Peyer's patch (tissue), 4 donors: ENCODE results near the gene CBX1. TPM values are rescaled to one million over a fixed set of nuclear protein-coding genes. Genes with fewer than 3 reads are reported as not detected.

Experiments used
- DNase-seq, 3 donors: peaks; one replicate each; pipeline ENCODE4 v3.0.0-alpha.2; 2017 to 2019
- H3K27ac ChIP-seq, 4 donors: fragments of 200-600 bp; sonication (generic); one replicate each; pipeline ENCODE4 v1.5.1; 2016 to 2019
- H3K27me3 ChIP-seq, 2 donors: fragments of 200-600 bp; sonication (generic); one replicate each; pipeline ENCODE4 v1.5.1; 2019
- H3K36me3 ChIP-seq, 3 donors: fragments of 200-600 bp; sonication (generic); one replicate each; pipeline ENCODE4 v1.5.1; 2016 to 2019
- H3K4me1 ChIP-seq, 4 donors: fragments of 200-600 bp; sonication (generic); one replicate each; pipeline ENCODE4 v1.5.1; 2016 to 2019
- H3K4me3 ChIP-seq, 4 donors: fragments of 200-600 bp; sonication (generic); 1 replicate in 3 of 4; 2 replicates in 1 of 4; pipeline ENCODE4 v1.5.1; 2016 to 2019; ENCODE audit warnings: mild to moderate bottlenecking in 1 of 4
- H3K9me3 ChIP-seq, 4 donors: fragments of 200-600 bp; sonication (generic); one replicate each; pipeline ENCODE4 v1.5.1; 2016 to 2019; ENCODE audit warnings: mild to moderate bottlenecking in 1 of 4
- CTCF ChIP-seq, 6 experiments: fragments of 450-650 bp in 4 of 6; fragments of 200-600 bp in 2 of 6; sonication (generic) in 1 of 6; IDR thresholded peaks; one replicate each; pipeline ENCODE4 v1.5.1; 2017 to 2019; ENCODE audit warnings: antibody characterized with exemption in 6 of 6, mild to moderate bottlenecking in 3 of 6, moderate library complexity in 1 of 6
- POLR2A ChIP-seq, 2 donors: fragments of 450-650 bp; IDR thresholded peaks; one replicate each; pipeline ENCODE4 v1.5.1; 2017; ENCODE audit warnings: antibody characterized with exemption in 2 of 2, mild to moderate bottlenecking in 2 of 2, moderate library complexity in 2 of 2
- total RNA-seq, 4 donors: library from RNA; depleted of rRNA; stranded (reverse); fragments of >200 nt; gene quantifications; one replicate each; pipeline ENCODE4 v1.1.0, GENCODE V29; 2016

Gene CBX1
- total RNA-seq, 4 donors from 2014 or later, result 7.2 to 14.0 (median 8.5) TPM

GRCh38 chr17:48144976-48145798 lies 43.9 kb upstream of the CBX1 start:
- H3K4me3 ChIP-seq, result no peak overlapping the region
- H3K36me3 ChIP-seq, result no peaks in the 10 kb centered on the region
- no peak overlapping the region for H3K27ac ChIP-seq
- no peaks in the 10 kb centered on the region for H3K9me3 ChIP-seq
- no peaks in the 10 kb centered on the region for H3K27me3 ChIP-seq
- TF ChIP-seq CTCF (IDR thresholded peaks at IDR 0.05) (no peak), POLR2A (IDR thresholded peaks at IDR 0.05) (no peak)
- no peak for DNase-seq
- no peaks in the 10 kb centered on the region for H3K4me1 ChIP-seq

DNA sequence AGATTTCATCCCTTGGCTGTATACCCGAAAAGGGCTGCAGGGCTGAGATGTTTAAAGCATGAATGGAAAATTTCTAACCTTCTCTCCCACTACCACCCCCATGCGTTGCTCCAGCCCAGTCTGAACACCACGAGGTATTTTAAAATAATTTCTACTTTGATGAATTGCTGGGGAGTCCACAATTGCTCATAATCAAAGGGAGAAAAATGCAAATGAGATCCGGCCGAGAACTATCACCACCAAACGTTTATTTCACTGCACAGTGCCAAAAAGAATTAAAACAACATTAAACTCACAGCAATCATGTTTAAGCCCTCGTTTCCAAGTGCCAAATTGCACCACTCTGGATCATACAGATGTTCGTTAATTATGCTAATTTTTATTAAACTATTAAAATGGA lies 43.0 kb upstream of the CBX1 start:
- TF ChIP-seq POLR2A (IDR thresholded peaks at IDR 0.05), result no peak
- TF ChIP-seq CTCF (IDR thresholded peaks at IDR 0.05), result no peak

DNA sequence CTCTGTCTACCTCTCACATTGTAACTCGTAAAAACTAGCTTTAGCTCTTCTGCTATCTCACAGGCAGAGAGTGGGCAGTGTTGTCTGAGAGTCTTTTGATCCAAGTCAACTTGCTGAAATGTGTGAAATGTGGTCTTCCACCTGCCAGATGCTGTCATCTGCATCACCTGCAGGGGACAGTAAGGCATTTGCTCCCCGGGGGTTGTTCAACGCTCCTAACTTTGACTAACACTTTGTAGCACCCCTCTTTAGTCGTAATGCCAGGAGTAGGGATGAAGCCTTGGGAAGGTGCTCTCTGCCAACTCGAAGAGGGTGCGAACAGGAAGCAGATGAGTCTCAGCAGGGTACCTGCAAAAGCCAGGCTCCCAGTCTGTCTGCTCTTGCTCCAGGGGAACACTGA lies 42.4 kb upstream of the CBX1 start:
- no peaks in the 10 kb centered on the region for H3K36me3 ChIP-seq
- no peaks in the 10 kb centered on the region for H3K27me3 ChIP-seq
- no peak for DNase-seq
- H3K9me3 ChIP-seq, result no peaks in the 10 kb centered on the region
- no peaks in the 10 kb centered on the region for H3K4me1 ChIP-seq
- no peak overlapping the region for H3K27ac ChIP-seq
- TF ChIP-seq CTCF (IDR thresholded peaks at IDR 0.05) (no peak), POLR2A (IDR thresholded peaks at IDR 0.05) (no peak)
- H3K4me3 ChIP-seq, result no peak overlapping the region

More for the DNA sequence above, 43.0 kb upstream of the CBX1 start:
- no peak for DNase-seq
- Histone ChIP-seq H3K9me3 (no peaks in the 10 kb centered on the region), H3K36me3 (no peaks in the 10 kb centered on the region), H3K27me3 (no peaks in the 10 kb centered on the region), H3K4me3 (no peak overlapping the region), H3K27ac (no peak overlapping the region), H3K4me1 (no peaks in the 10 kb centered on the region)

GRCh38 chr17:48139944-48140343 lies 38.7 kb upstream of the CBX1 start:
- DNase-seq, result peak in 1 of 3 donors; percentile 17
- Histone ChIP-seq H3K27me3 (no peaks in the 10 kb centered on the region), H3K27ac (no peak overlapping the region), H3K4me3 (no peak overlapping the region), H3K9me3 (no peaks in the 10 kb centered on the region), H3K4me1 (no peaks in the 10 kb centered on the region), H3K36me3 (no peaks in the 10 kb centered on the region)
- TF ChIP-seq CTCF (IDR thresholded peaks at IDR 0.05) (no peak), POLR2A (IDR thresholded peaks at IDR 0.05) (no peak)

DNA sequence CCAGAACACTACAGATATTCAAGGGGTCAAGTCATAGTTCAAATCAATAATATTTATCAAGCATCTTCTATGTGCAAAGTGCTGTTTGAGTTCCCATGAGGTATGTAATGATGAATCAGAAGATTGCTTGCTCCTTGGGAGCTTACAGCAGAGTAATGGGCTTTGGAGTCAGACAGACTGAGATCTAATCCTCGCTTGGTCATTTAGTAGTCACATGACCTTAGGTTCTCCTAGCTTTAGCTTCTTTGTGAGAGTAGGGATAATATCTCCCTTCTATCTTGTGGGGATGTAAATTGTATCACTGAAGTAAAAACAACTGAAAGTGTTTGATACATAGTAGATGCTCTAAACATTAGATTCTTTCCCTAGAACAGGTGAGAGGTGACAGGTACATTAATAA lies 36.4 kb upstream of the CBX1 start:
- no peaks in the 10 kb centered on the region for H3K9me3 ChIP-seq
- H3K36me3 ChIP-seq, result no peaks in the 10 kb centered on the region
- H3K27me3 ChIP-seq, result no peaks in the 10 kb centered on the region
- no peak for DNase-seq
- no peak overlapping the region for H3K27ac ChIP-seq
- no peaks in the 10 kb centered on the region for H3K4me1 ChIP-seq
- TF ChIP-seq CTCF (IDR thresholded peaks at IDR 0.05), result no peak
- no peak for TF ChIP-seq POLR2A (IDR thresholded peaks at IDR 0.05)
- H3K4me3 ChIP-seq, result no peak overlapping the region
